Lower leg skin (tissue), 3 donors: ENCODE measurements around the gene LIX1.

Experiments
- CTCF ChIP-seq, 3 donors: fragments of 450-650 bp; IDR thresholded peaks; one replicate each; pipeline ENCODE4 v1.5.1; 2016; ENCODE audit warnings: antibody characterized with exemption in 3 of 3, mild to moderate bottlenecking in 3 of 3, moderate library complexity in 2 of 3
- POLR2A ChIP-seq, 2 donors: fragments of 450-650 bp; IDR thresholded peaks; one replicate each; pipeline ENCODE4 v1.6.1; 2016 to 2017; ENCODE audit warnings: antibody characterized with exemption in 2 of 2, mild to moderate bottlenecking in 1 of 2, moderate library complexity in 1 of 2

- TF ChIP-seq CTCF (IDR thresholded peaks at IDR 0.05), result no peak
- TF ChIP-seq POLR2A (IDR thresholded peaks at IDR 0.05), result no peak
Observed at GRCh38 chr5:97096191-97096590, 46.2 kb downstream of the LIX1 start.
